ENCODE results near the gene ACTR1A. TPM values are rescaled to one million over a fixed set of nuclear protein-coding genes. Genes with fewer than 3 reads are reported as not detected.

The ACTR1A gene
- 100 to 1,000 TPM; 113 to 134 TPM for total RNA-seq
- polyA plus RNA-seq (ENCODE audit: insufficient read length in 2 of 2) = 100 to 1,000 TPM; 175 to 177 TPM
- long read RNA-seq, donor 1, transcript ACTR1A-201 (11 exons, 2,829 nt) = major isoform, 56 of 98 reads
- long read RNA-seq, donor 1, partial matches to known transcripts = 41 of 98 reads
- long read RNA-seq, donor 1, other reads (novel, unspliced or antisense) = 0 of 98 reads
- long read RNA-seq, donor 2, transcript ACTR1A-201 (11 exons, 2,829 nt) = major isoform, 14 of 15 reads
- long read RNA-seq, donor 2, partial matches to known transcripts = 0 of 15 reads
- long read RNA-seq, donor 2, other reads (novel, unspliced or antisense) = 0 of 15 reads
- long read RNA-seq, donor 3, transcript ACTR1A-201 (11 exons, 2,829 nt) = major isoform, 27 of 28 reads
- long read RNA-seq, donor 3, partial matches to known transcripts = 0 of 28 reads
- long read RNA-seq, donor 3, other reads (novel, unspliced or antisense) = 0 of 28 reads
- long read RNA-seq, donor 4, transcript ACTR1A-201 (11 exons, 2,829 nt) = major isoform, 30 of 43 reads
- long read RNA-seq, donor 4, transcript ACTR1A-202 (4 exons, 3,519 nt) = minor isoform, 6 of 43 reads
- long read RNA-seq, donor 4, partial matches to known transcripts = 7 of 43 reads
- long read RNA-seq, donor 4, other reads (novel, unspliced or antisense) = 0 of 43 reads

GRCh38 chr10:102502337-102503151 is at the start of gene ACTR1A:
Gene ACTR1A (minus strand): TSS chr10:102502712. CDS start chr10:102502647, 65 bp downstream.
- peaks cover 14% of the 10 kb centered on the region for H3K4me1 ChIP-seq (ENCODE audit: control insufficient read depth, insufficient read depth, low read length)
- DNase-seq (ENCODE audit: low read depth in 4 of 6, low spot score in 6 of 6) = peak; percentile 97 to 100 (median 98)
- H3K27ac ChIP-seq (ENCODE audit: low read depth, low read length) = peak within 1 kb of the TSS; percentile 98
- under 1% methylated on average over 35 of the region's 42 CpGs for WGBS (ENCODE audit: insufficient coverage)
- H3K36me3 ChIP-seq (ENCODE audit: control insufficient read depth, insufficient read depth, low read length) = peaks cover 16% of the 10 kb centered on the region
- no peaks in the 10 kb centered on the region for H3K27me3 ChIP-seq (ENCODE audit: control insufficient read depth, insufficient read depth, low read length)
- no peaks in the 10 kb centered on the region for H3K9me3 ChIP-seq (ENCODE audit: control insufficient read depth, insufficient read depth, low read length)
- H3K4me3 ChIP-seq (ENCODE audit: low read depth, low read length) = peak within 1 kb of the TSS; percentile 100

- Histone ChIP-seq H3K36me3 (ENCODE audit: control insufficient read depth, insufficient read depth, low read length) (peaks cover 24% of the 10 kb centered on the region), H3K27ac (ENCODE audit: low read depth, low read length) (no peak overlapping the region), H3K27me3 (ENCODE audit: control insufficient read depth, insufficient read depth, low read length) (no peaks in the 10 kb centered on the region), H3K4me3 (ENCODE audit: low read depth, low read length) (no peak overlapping the region), H3K4me1 (ENCODE audit: control insufficient read depth, insufficient read depth, low read length) (peaks cover 9% of the 10 kb centered on the region), H3K9me3 (ENCODE audit: control insufficient read depth, insufficient read depth, low read length) (no peaks in the 10 kb centered on the region)
- 94% methylated on average over 6 of the region's 9 CpGs for WGBS (ENCODE audit: insufficient coverage)
- no peak for DNase-seq (ENCODE audit: low read depth in 4 of 6, low spot score in 6 of 6)
Observed at GRCh38 chr10:102550636-102551210, 48.2 kb upstream of the ACTR1A start.

GRCh38 chr10:102549549-102549948 is 47.0 kb upstream of the ACTR1A start:
- DNase-seq (ENCODE audit: low read depth in 4 of 6, low spot score in 6 of 6) = no peak
- Histone ChIP-seq H3K27ac (ENCODE audit: low read depth, low read length) (no peak overlapping the region), H3K36me3 (ENCODE audit: control insufficient read depth, insufficient read depth, low read length) (peaks cover 24% of the 10 kb centered on the region), H3K4me3 (ENCODE audit: low read depth, low read length) (no peak overlapping the region), H3K9me3 (ENCODE audit: control insufficient read depth, insufficient read depth, low read length) (no peaks in the 10 kb centered on the region), H3K4me1 (ENCODE audit: control insufficient read depth, insufficient read depth, low read length) (peaks cover 11% of the 10 kb centered on the region), H3K27me3 (ENCODE audit: control insufficient read depth, insufficient read depth, low read length) (no peaks in the 10 kb centered on the region)
- WGBS (ENCODE audit: insufficient coverage) = no CpG with 5 or more reads among the region's 1 CpG

GRCh38 chr10:102546606-102547320 is 44.3 kb upstream of the ACTR1A start:
- Histone ChIP-seq H3K27me3 (ENCODE audit: control insufficient read depth, insufficient read depth, low read length) (no peaks in the 10 kb centered on the region), H3K27ac (ENCODE audit: low read depth, low read length) (peak overlapping the region; percentile 35), H3K4me3 (ENCODE audit: low read depth, low read length) (no peak overlapping the region), H3K9me3 (ENCODE audit: control insufficient read depth, insufficient read depth, low read length) (no peaks in the 10 kb centered on the region), H3K4me1 (ENCODE audit: control insufficient read depth, insufficient read depth, low read length) (peaks cover 11% of the 10 kb centered on the region), H3K36me3 (ENCODE audit: control insufficient read depth, insufficient read depth, low read length) (peaks cover 13% of the 10 kb centered on the region)
- DNase-seq (ENCODE audit: low read depth in 4 of 6, low spot score in 6 of 6) = peak in 2 of 6 donors; percentile 6 to 40
- 79% methylated on average over 9 of the region's 12 CpGs for WGBS (ENCODE audit: insufficient coverage)

GRCh38 chr10:102545997-102546396 is 43.5 kb upstream of the ACTR1A start:
- Histone ChIP-seq H3K27me3 (ENCODE audit: control insufficient read depth, insufficient read depth, low read length) (no peaks in the 10 kb centered on the region), H3K4me3 (ENCODE audit: low read depth, low read length) (no peak overlapping the region), H3K36me3 (ENCODE audit: control insufficient read depth, insufficient read depth, low read length) (peaks cover 9% of the 10 kb centered on the region), H3K4me1 (ENCODE audit: control insufficient read depth, insufficient read depth, low read length) (peaks cover 11% of the 10 kb centered on the region), H3K27ac (ENCODE audit: low read depth, low read length) (peak overlapping the region; percentile 47), H3K9me3 (ENCODE audit: control insufficient read depth, insufficient read depth, low read length) (no peaks in the 10 kb centered on the region)
- 22% methylated on average over 2 of the region's 2 CpGs for WGBS (ENCODE audit: insufficient coverage)
- peak in 1 of 6 donors; percentile 15 for DNase-seq (ENCODE audit: low read depth in 4 of 6, low spot score in 6 of 6)

- Histone ChIP-seq H3K4me1 (ENCODE audit: control insufficient read depth, insufficient read depth, low read length) (peaks cover 11% of the 10 kb centered on the region), H3K9me3 (ENCODE audit: control insufficient read depth, insufficient read depth, low read length) (no peaks in the 10 kb centered on the region), H3K27me3 (ENCODE audit: control insufficient read depth, insufficient read depth, low read length) (no peaks in the 10 kb centered on the region), H3K4me3 (ENCODE audit: low read depth, low read length) (no peak overlapping the region), H3K27ac (ENCODE audit: low read depth, low read length) (no peak overlapping the region), H3K36me3 (ENCODE audit: control insufficient read depth, insufficient read depth, low read length) (peaks cover 4% of the 10 kb centered on the region)
- DNase-seq (ENCODE audit: low read depth in 4 of 6, low spot score in 6 of 6) = no peak
- WGBS (ENCODE audit: insufficient coverage) = 70% methylated on average over 2 of the region's 7 CpGs
Observed at GRCh38 chr10:102545265-102545871, 42.9 kb upstream of the ACTR1A start.

GRCh38 chr10:102542800-102543418 is 40.4 kb upstream of the ACTR1A start:
- no peak overlapping the region for H3K4me3 ChIP-seq (ENCODE audit: low read depth, low read length)
- H3K27me3 ChIP-seq (ENCODE audit: control insufficient read depth, insufficient read depth, low read length) = no peaks in the 10 kb centered on the region
- H3K9me3 ChIP-seq (ENCODE audit: control insufficient read depth, insufficient read depth, low read length) = no peaks in the 10 kb centered on the region
- DNase-seq (ENCODE audit: low read depth in 4 of 6, low spot score in 6 of 6) = no peak
- H3K36me3 ChIP-seq (ENCODE audit: control insufficient read depth, insufficient read depth, low read length) = no peaks in the 10 kb centered on the region
- 94% methylated on average over 2 of the region's 8 CpGs for WGBS (ENCODE audit: insufficient coverage)
- H3K27ac ChIP-seq (ENCODE audit: low read depth, low read length) = no peak overlapping the region
- H3K4me1 ChIP-seq (ENCODE audit: control insufficient read depth, insufficient read depth, low read length) = peaks cover 11% of the 10 kb centered on the region

GRCh38 chr10:102540023-102540422 is 37.5 kb upstream of the ACTR1A start:
- Histone ChIP-seq H3K4me3 (ENCODE audit: low read depth, low read length) (no peak overlapping the region), H3K27me3 (ENCODE audit: control insufficient read depth, insufficient read depth, low read length) (no peaks in the 10 kb centered on the region), H3K27ac (ENCODE audit: low read depth, low read length) (no peak overlapping the region), H3K36me3 (ENCODE audit: control insufficient read depth, insufficient read depth, low read length) (peaks cover under 1% of the 10 kb centered on the region), H3K4me1 (ENCODE audit: control insufficient read depth, insufficient read depth, low read length) (no peaks in the 10 kb centered on the region), H3K9me3 (ENCODE audit: control insufficient read depth, insufficient read depth, low read length) (no peaks in the 10 kb centered on the region)
- DNase-seq (ENCODE audit: low read depth in 4 of 6, low spot score in 6 of 6) = no peak
- no CpG with 5 or more reads among the region's 1 CpG for WGBS (ENCODE audit: insufficient coverage)
